ENCODE measurements around the gene PLCXD3.

- TF ChIP-seq GTF2F1 (IDR thresholded peaks at IDR 0.05; ENCODE audit: borderline replicate concordance, low read depth, low read length), result no peak
- no peak for TF ChIP-seq EP300 (IDR thresholded peaks at IDR 0.05; ENCODE audit: borderline replicate concordance in 1 of 2, low read depth in 2 of 2, low read length in 2 of 2)
- no peak for TF ChIP-seq NANOG (IDR thresholded peaks at IDR 0.05; ENCODE audit: insufficient read depth, low read depth, low read length, poor library complexity, severe bottlenecking)
- no peak for TF ChIP-seq CTCF (IDR thresholded peaks at IDR 0.05; ENCODE audit: control extremely low read depth in 1 of 3, insufficient read depth in 1 of 3, low read depth in 1 of 3, low read length in 3 of 3)
- no peak for TF ChIP-seq JUN (IDR thresholded peaks at IDR 0.05; ENCODE audit: low read depth, low read length)
- no peak for TF ChIP-seq JUND (IDR thresholded peaks at IDR 0.05; ENCODE audit: low read length)
- TF ChIP-seq CBX5 (IDR thresholded peaks at IDR 0.05; ENCODE audit: low read depth, low read length), result no peak
- TF ChIP-seq POLR2AphosphoS5 (IDR thresholded peaks at IDR 0.05; ENCODE audit: low read depth, low read length), result no peak
- no peak for TF ChIP-seq EZH2 (IDR thresholded peaks at IDR 0.05; ENCODE audit: low read depth, low read length, severe bottlenecking)
- no peak for TF ChIP-seq CREB1 (IDR thresholded peaks at IDR 0.05)
- no peak for TF ChIP-seq POLR2A (IDR thresholded peaks at IDR 0.05; ENCODE audit: control extremely low read depth in 1 of 2, low read depth in 2 of 2, low read length in 2 of 2)
Measured at GRCh38 chr5:41412496-41412895, 97.9 kb downstream of the PLCXD3 start.
